Dermis blood vessel endothelial cell (primary cell): ENCODE measurements around the gene FXR2. TPM values are rescaled to one million over a fixed set of nuclear protein-coding genes. Genes with fewer than 3 reads are reported as not detected.

Source experiments
- DNase-seq: peaks from one replicate; pipeline ENCODE4 v3.0.0; 2010
- total RNA-seq: library from RNA; depleted of rRNA; stranded (reverse); fragments of >200 nt; gene quantifications from 2 replicates; pipeline ENCODE4 v1.2.3, GENCODE V29; 2014

FXR2 gene
- total RNA-seq, 1 donor from 2014 or later, result 51.1 TPM

- DNase-seq, result peak; percentile 39
Observed at GRCh38 chr17:7587420-7588151, 27.1 kb downstream of the FXR2 start.

GRCh38 chr17:7586673-7587419 lies 27.9 kb downstream of the FXR2 start:
- DNase-seq, result no peak

- DNase-seq, result peak; percentile 98
Observed at GRCh38 chr17:7583253-7584109, 31.2 kb downstream of the FXR2 start, which contains the start of gene MPDU1. TSS of gene MPDU1 (plus strand) at chr17:7583852. CDS start at chr17:7583863, 11 bp downstream.

- DNase-seq, result no peak
Observed at GRCh38 chr17:7582396-7583252, 32.1 kb downstream of the FXR2 start.

GRCh38 chr17:7580604-7581575 lies 33.8 kb downstream of the FXR2 start:
- no peak for DNase-seq

GRCh38 chr17:7579834-7580603 lies 34.7 kb downstream of the FXR2 start:
- DNase-seq, result no peak

- DNase-seq, result peak; percentile 90
Observed at GRCh38 chr17:7579001-7579833, 35.5 kb downstream of the FXR2 start, which contains the start of gene CD68. TSS of gene CD68 (plus strand) at chr17:7579638. CDS start at chr17:7579678, 40 bp downstream.

- no peak for DNase-seq
Observed at GRCh38 chr17:7577327-7578199, 37.1 kb downstream of the FXR2 start.

- DNase-seq, result no peak
Observed at GRCh38 chr17:7576432-7576937, 38.2 kb downstream of the FXR2 start.

- DNase-seq, result no peak
Observed at GRCh38 chr17:7575959-7576358, 38.7 kb downstream of the FXR2 start.

- no peak for DNase-seq
Observed at GRCh38 chr17:7575481-7575883, 39.2 kb downstream of the FXR2 start.

- no peak for DNase-seq
Observed at GRCh38 chr17:7574176-7574953, 40.3 kb downstream of the FXR2 start.

- peak; percentile 95 for DNase-seq
Observed at GRCh38 chr17:7573324-7574080, 41.2 kb downstream of the FXR2 start.

- peak; percentile 100 for DNase-seq
Observed at GRCh38 chr17:7572588-7573323, 41.9 kb downstream of the FXR2 start.

GRCh38 chr17:7572338-7572587 lies 42.4 kb downstream of the FXR2 start:
- no peak for DNase-seq

GRCh38 chr17:7570351-7570750 lies 44.3 kb downstream of the FXR2 start:
- DNase-seq, result no peak
